ENCODE results near the gene INSL3. TPM values are rescaled to one million over a fixed set of nuclear protein-coding genes. Genes with fewer than 3 reads are reported as not detected.

The INSL3 gene
- total and polyA plus RNA-seq, 2 of the 13 experiments (the other 11 are each of a cell fraction or from before 2014, with no cell fraction given): 0.30 TPM; not detected in 1

DNA sequence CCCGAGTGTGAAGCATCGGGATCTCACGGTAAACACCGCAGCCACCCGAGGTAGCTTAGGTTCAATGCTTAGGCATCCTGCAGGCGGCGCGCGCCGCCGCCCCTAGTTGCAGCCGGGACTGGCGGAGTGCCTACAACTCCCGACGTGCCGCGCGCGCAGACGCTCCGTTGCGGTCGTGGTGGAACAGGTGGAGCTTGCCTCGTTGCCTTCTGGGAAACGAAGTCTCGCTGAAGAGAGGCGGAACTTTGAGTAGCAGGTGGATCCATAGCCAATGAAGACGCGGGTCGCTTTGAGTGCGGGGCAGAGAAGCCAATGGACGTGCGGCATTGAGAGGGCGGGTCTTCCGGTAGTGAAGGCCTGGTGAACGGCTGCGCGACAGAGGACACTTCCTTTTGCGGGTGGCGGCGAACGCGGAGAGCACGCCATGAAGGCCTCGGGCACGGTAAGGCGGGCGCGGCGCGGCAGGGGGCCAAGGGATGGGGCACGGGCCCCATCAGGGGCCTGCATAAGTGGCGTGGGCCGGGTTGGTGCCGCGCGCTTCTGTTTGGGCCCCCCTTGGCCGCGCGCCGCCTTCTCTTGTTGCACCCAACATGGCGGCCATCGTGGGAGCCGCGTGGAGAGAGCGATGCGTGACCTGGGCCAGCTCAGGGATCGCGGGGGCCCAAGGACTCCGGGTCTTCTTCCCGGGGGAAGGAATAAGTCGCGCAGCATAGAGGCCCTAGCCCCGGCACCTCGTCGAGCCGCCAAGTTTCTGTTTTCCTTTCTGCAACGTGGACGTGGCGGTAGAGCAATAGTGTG, 38.4 kb upstream of the INSL3 start, which contains the start of gene RPL18A (continued):
- TF ChIP-seq, protein P1, sequence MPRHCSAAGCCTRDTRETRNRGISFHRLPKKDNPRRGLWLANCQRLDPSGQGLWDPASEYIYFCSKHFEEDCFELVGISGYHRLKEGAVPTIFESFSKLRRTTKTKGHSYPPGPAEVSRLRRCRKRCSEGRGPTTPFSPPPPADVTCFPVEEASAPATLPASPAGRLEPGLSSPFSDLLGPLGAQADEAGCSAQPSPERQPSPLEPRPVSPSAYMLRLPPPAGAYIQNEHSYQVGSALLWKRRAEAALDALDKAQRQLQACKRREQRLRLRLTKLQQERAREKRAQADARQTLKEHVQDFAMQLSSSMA (CRISPR knock-in tag; IDR thresholded peaks at IDR 0.05): no peak
- no peak for TF ChIP-seq NFRKB (IDR thresholded peaks at IDR 0.05)
- TF ChIP-seq MATR3 (CRISPR knock-in tag; IDR thresholded peaks at IDR 0.05): no peak
- TF ChIP-seq KLF9 (CRISPR knock-in tag; IDR thresholded peaks at IDR 0.05; ENCODE audit: low read depth): peak; percentile 21; the same call in 1 of the 2 replicates
- no peak for TF ChIP-seq HMG20B (CRISPR knock-in tag; conservative IDR thresholded peaks at IDR 0.05)
- TF ChIP-seq NFYB (CRISPR knock-in tag; IDR thresholded peaks at IDR 0.05): peak; percentile 98
- no peak for TF ChIP-seq CBX1 (IDR thresholded peaks at IDR 0.05; ENCODE audit: low read depth)
- no peak for TF ChIP-seq ZBTB38 (CRISPR knock-in tag; IDR thresholded peaks at IDR 0.05)
- TF ChIP-seq, protein P2, sequence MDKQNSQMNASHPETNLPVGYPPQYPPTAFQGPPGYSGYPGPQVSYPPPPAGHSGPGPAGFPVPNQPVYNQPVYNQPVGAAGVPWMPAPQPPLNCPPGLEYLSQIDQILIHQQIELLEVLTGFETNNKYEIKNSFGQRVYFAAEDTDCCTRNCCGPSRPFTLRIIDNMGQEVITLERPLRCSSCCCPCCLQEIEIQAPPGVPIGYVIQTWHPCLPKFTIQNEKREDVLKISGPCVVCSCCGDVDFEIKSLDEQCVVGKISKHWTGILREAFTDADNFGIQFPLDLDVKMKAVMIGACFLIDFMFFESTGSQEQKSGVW (CRISPR knock-in tag; IDR thresholded peaks at IDR 0.05; ENCODE audit: borderline replicate concordance): no peak
- no peak for TF ChIP-seq RBAK (CRISPR knock-in tag; IDR thresholded peaks at IDR 0.05)
- no peak; the same call in 1 of the 2 replicates for TF ChIP-seq ZFP82 (CRISPR knock-in tag; IDR thresholded peaks at IDR 0.05; ENCODE audit: borderline replicate concordance)
- TF ChIP-seq HOXD1 (CRISPR knock-in tag; IDR thresholded peaks at IDR 0.05): no peak
- TF ChIP-seq, protein P3, sequence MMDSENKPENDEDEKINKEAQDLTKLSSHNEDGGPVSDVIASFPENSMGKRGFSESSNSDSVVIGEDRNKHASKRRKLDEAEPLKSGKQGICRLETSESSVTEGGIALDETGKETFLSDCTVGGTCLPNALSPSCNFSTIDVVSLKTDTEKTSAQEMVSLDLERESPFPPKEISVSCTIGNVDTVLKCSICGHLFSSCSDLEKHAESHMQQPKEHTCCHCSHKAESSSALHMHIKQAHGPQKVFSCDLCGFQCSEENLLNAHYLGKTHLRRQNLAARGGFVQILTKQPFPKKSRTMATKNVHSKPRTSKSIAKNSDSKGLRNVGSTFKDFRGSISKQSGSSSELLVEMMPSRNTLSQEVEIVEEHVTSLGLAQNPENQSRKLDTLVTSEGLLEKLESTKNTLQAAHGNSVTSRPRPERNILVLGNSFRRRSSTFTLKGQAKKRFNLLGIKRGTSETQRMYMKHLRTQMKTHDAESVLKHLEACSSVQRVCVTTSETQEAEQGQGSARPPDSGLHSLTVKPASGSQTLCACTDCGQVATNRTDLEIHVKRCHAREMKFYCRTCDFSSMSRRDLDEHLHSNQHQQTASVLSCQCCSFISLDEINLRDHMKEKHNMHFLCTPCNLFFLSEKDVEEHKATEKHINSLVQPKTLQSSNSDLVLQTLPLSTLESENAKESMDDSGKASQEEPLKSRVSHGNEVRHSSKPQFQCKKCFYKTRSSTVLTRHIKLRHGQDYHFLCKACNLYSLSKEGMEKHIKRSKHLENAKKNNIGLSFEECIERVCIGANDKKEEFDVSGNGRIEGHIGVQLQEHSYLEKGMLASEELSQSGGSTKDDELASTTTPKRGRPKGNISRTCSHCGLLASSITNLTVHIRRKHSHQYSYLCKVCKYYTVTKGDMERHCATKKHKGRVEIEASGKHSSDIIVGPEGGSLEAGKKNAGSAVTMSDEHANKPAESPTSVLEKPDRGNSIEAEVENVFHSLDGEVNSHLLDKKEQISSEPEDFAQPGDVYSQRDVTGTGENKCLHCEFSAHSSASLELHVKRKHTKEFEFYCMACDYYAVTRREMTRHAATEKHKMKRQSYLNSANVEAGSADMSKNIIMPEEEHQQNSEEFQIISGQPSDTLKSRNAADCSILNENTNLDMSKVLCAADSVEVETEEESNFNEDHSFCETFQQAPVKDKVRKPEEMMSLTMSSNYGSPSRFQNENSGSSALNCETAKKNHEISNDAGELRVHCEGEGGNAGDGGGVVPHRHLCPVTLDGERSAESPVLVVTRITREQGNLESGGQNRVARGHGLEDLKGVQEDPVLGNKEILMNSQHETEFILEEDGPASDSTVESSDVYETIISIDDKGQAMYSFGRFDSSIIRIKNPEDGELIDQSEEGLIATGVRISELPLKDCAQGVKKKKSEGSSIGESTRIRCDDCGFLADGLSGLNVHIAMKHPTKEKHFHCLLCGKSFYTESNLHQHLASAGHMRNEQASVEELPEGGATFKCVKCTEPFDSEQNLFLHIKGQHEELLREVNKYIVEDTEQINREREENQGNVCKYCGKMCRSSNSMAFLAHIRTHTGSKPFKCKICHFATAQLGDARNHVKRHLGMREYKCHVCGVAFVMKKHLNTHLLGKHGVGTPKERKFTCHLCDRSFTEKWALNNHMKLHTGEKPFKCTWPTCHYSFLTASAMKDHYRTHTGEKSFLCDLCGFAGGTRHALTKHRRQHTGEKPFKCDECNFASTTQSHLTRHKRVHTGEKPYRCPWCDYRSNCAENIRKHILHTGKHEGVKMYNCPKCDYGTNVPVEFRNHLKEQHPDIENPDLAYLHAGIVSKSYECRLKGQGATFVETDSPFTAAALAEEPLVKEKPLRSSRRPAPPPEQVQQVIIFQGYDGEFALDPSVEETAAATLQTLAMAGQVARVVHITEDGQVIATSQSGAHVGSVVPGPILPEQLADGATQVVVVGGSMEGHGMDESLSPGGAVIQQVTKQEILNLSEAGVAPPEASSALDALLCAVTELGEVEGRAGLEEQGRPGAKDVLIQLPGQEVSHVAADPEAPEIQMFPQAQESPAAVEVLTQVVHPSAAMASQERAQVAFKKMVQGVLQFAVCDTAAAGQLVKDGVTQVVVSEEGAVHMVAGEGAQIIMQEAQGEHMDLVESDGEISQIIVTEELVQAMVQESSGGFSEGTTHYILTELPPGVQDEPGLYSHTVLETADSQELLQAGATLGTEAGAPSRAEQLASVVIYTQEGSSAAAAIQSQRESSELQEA (CRISPR knock-in tag; IDR thresholded peaks at IDR 0.05; ENCODE audit: not compliant biosample characterization): no peak
- TF ChIP-seq CBFB (CRISPR knock-in tag; IDR thresholded peaks at IDR 0.05): peak; percentile 41; the same call in 1 of the 2 replicates
- peak; percentile 61; the same call in 1 of the 2 replicates for TF ChIP-seq AHR (CRISPR knock-in tag; IDR thresholded peaks at IDR 0.05)
- TF ChIP-seq ZNF10 (CRISPR knock-in tag; IDR thresholded peaks at IDR 0.05; ENCODE audit: borderline replicate concordance, low read depth): no peak
- TF ChIP-seq ARHGAP35 (CRISPR knock-in tag; IDR thresholded peaks at IDR 0.05; ENCODE audit: borderline replicate concordance): 0 out of 2 replicates have a peak, but pooled peaks have one; percentile 26
- TF ChIP-seq NFE2 (CRISPR knock-in tag; IDR thresholded peaks at IDR 0.05): no peak
- TF ChIP-seq ZNF17 (CRISPR knock-in tag; IDR thresholded peaks at IDR 0.05): no peak
- no peak for TF ChIP-seq ZNF329 (CRISPR knock-in tag; IDR thresholded peaks at IDR 0.05; ENCODE audit: low read depth)
- no peak for TF ChIP-seq ZNF337 (CRISPR knock-in tag; IDR thresholded peaks at IDR 0.05; ENCODE audit: borderline replicate concordance, low read depth)
- peak; percentile 99 for TF ChIP-seq GABPB1 (CRISPR knock-in tag; IDR thresholded peaks at IDR 0.05)
